A549 (cell line): ENCODE measurements around the gene ERAP2. TPM values are rescaled to one million over a fixed set of nuclear protein-coding genes. Genes with fewer than 3 reads are reported as not detected.
A peak's percentile ranks its signal among the peaks of the same experiment; 100 is the strongest.

Source experiments
- ATAC-seq, 2 experiments: fragments of 200-7000 bp in 1 of 2; fragments of >200 bp in 1 of 2; cut with Nextera tagmentation in 1 of 2; cut with Tn5 transposase in 1 of 2; 3 replicates each; pipeline versions ENCODE4 v1.8.0 to v1.9.1; 2018 to 2020; ENCODE audit warnings: mild to moderate bottlenecking in 1 of 2, moderate library complexity in 1 of 2
- CTCF ChIA-PET: fragments of 300-600 bp; sonication (Branson Sonifier 250); formaldehyde crosslinking; extraction: SDS; loops from one replicate; lab custom pipeline; 2021; ENCODE audit warnings: antibody characterized with exemption, inconsistent platforms; lab: Yijun Ruan, JAX
- POLR2A ChIA-PET: fragments of 350-600 bp; formaldehyde crosslinking; extraction: SDS; loops from one replicate; lab custom pipeline; 2021; ENCODE audit warnings: antibody characterized with exemption, inconsistent platforms; lab: Yijun Ruan, JAX
- DNase-seq, 2 experiments: peaks; one replicate each; pipeline versions ENCODE4 v3.0.0 to v3.0.0-alpha.2; 2011 to 2016; ENCODE audit warnings: low read depth in 1 of 2, low spot score in 1 of 2
- FAIRE-seq: peaks from 2 replicates; lab custom pipeline; 2011; peaks lifted over from hg19 to GRCh38; lab: Jason Lieb, UNC
- H3K27ac ChIP-seq, 2 experiments: fragments of >200 bp; sonication (Bioruptor Twin); formaldehyde crosslinking; 3 replicates each; pipeline ENCODE4 v1.5.1; 2016 to 2017
- H3K4me1 ChIP-seq: fragments of >200 bp; sonication (Bioruptor Twin); formaldehyde crosslinking; 3 replicates; pipeline ENCODE4 v1.6.1; 2016
- H3K4me2 ChIP-seq: fragments of >200 bp; sonication (Bioruptor Twin); formaldehyde crosslinking; 3 replicates; pipeline ENCODE4 v1.6.1; 2016
- H3K4me3 ChIP-seq: fragments of >200 bp; sonication (Bioruptor Twin); formaldehyde crosslinking; 3 replicates; pipeline ENCODE4 v1.5.1; 2016
- H3K9me3 ChIP-seq: fragments of >200 bp; sonication (Bioruptor Twin); formaldehyde crosslinking; 3 replicates; pipeline ENCODE4 v1.6.1; 2016
- BCL3 ChIP-seq: fragments of >200 bp; sonication (Bioruptor Twin); formaldehyde crosslinking; IDR thresholded peaks from 3 replicates; pipeline ENCODE4 v1.6.1; 2016
- BHLHE40 ChIP-seq: IDR thresholded peaks from 2 replicates; pipeline ENCODE4 v1.6.1; 2012; ENCODE audit warnings: low read depth, low read length, inconsistent platforms
- CEBPB ChIP-seq, 2 experiments: fragments of >200 bp in 1 of 2; sonication (Bioruptor Twin) in 1 of 2; formaldehyde crosslinking in 1 of 2; IDR thresholded peaks; 2 replicates each; pipeline ENCODE4 v1.6.1; 2012 to 2016
- EHF ChIP-seq: fragments of 250-450 bp; sonication (Bioruptor Pico); IDR thresholded peaks from 2 replicates; pipeline ENCODE4 v1.5.0; 2020; ENCODE audit warnings: mild to moderate bottlenecking
- GATA3 ChIP-seq: IDR thresholded peaks from 2 replicates; pipeline ENCODE4 v1.6.1; 2012; ENCODE audit warnings: borderline replicate concordance
- HEYL ChIP-seq: fragments of 250-450 bp; sonication (Bioruptor Pico); IDR thresholded peaks from 2 replicates; pipeline ENCODE4 v1.8.0; 2021; ENCODE audit warnings: mild to moderate bottlenecking, moderate library complexity
- HOXA7 ChIP-seq: fragments of 250-450 bp; sonication (Bioruptor Pico); IDR thresholded peaks from 2 replicates; pipeline ENCODE4 v1.5.0; 2020; ENCODE audit warnings: mild to moderate bottlenecking, moderate library complexity
- HOXB13 ChIP-seq: fragments of 250-450 bp; sonication (Bioruptor Pico); IDR thresholded peaks from 2 replicates; pipeline ENCODE4 v1.5.0; 2020; ENCODE audit warnings: low read depth, mild to moderate bottlenecking, moderate library complexity
- MAFK ChIP-seq: fragments of 450-650 bp; IDR thresholded peaks from 2 replicates; pipeline ENCODE4 v1.6.1; 2014; ENCODE audit not compliant: partially characterized antibody
- MAX ChIP-seq: IDR thresholded peaks from 2 replicates; pipeline ENCODE4 v1.6.1; 2012
- MYC ChIP-seq: IDR thresholded peaks from 2 replicates; pipeline ENCODE4 v1.6.1; 2012; ENCODE audit warnings: mild to moderate bottlenecking, inconsistent platforms, low read length, improper control_type of control experiment, borderline replicate concordance
- NR3C1 ChIP-seq: fragments of >200 bp; sonication (Bioruptor Twin); formaldehyde crosslinking; IDR thresholded peaks from 3 replicates; pipeline ENCODE4 v1.6.1; 2017
- POLR2A ChIP-seq: IDR thresholded peaks from 2 replicates; pipeline ENCODE4 v1.6.1; 2012; ENCODE audit warnings: mild to moderate bottlenecking, low read length
- RCOR1 ChIP-seq: fragments of 150-350 bp; IDR thresholded peaks from 2 replicates; pipeline ENCODE4 v1.6.1; 2014; ENCODE audit warnings: antibody characterized with exemption, low read length, low read depth
- REST ChIP-seq: fragments of 200-600 bp; sonication (generic); IDR thresholded peaks from 2 replicates; pipeline ENCODE4 v1.6.1; 2016; ENCODE audit warnings: antibody characterized with exemption, mild to moderate bottlenecking, moderate library complexity
- ZNF302 ChIP-seq: fragments of 250-450 bp; sonication (Bioruptor Pico); IDR thresholded peaks from 2 replicates; pipeline ENCODE4 v1.9.0; 2021; ENCODE audit warnings: inconsistent platforms, mild to moderate bottlenecking, moderate library complexity
- ZSCAN20 ChIP-seq: fragments of 250-450 bp; sonication (Bioruptor Pico); IDR thresholded peaks from 2 replicates; pipeline ENCODE4 v1.8.0; 2022; ENCODE audit warnings: mild to moderate bottlenecking, moderate library complexity
- WGBS: methylation state at CpG from one replicate; pipeline ENCODE4 v1.1.6; 2017; ENCODE audit errors: missing lambda C conversion rate; 5-methylcytosine and 5-hydroxymethylcytosine counted together
- polyA plus RNA-seq, 4 experiments: library from polyadenylated mRNA; depleted of rRNA in 3 of 4; stranded (reverse); fragments of >200 nt; fragmentation: RNase III in 1 of 4; extraction: RNeasy Plus Mini Kit Qiagen cat#74134 plus additional on column Dnase treatment in 1 of 4; gene quantifications; 2 replicates in 3 of 4; 3 replicates in 1 of 4; pipeline ENCODE4 v1.2.3, GENCODE V29; 2011 to 2017
- TF ChIP-seq, protein P1 (sequence below): IDR thresholded peaks from 2 replicates; pipeline ENCODE4 v1.6.1; 2012; ENCODE audit warnings: low read depth, borderline replicate concordance

The ERAP2 gene
- polyA plus RNA-seq, 2 of the 4 experiments (the other 2 are of a cell fraction): 1.0 to 2.2 TPM

DNA sequence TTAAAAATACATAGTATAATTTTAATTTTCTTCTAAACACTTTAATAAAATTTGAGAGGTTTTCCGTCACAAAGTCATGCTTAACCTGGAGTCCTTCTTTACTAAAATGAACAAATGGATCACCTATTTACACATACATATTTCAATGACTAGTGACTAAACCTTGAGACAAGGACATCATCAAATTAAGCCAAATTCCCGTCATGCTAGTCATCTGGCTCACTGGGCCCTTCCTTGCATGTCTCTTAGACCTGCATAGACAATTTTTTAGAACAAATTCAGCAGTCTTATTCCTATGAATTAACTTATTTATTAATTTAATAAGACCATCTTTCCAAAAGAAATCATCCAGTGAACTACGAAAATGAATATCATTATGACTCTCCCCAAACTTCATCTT lies 26.6 kb downstream of the ERAP2 start:
- Histone ChIP-seq H3K9me3 (no peaks in the 10 kb centered on the region), H3K27ac (no peak overlapping the region), H3K4me2 (no peak overlapping the region), H3K4me3 (no peak overlapping the region), H3K4me1 (no peaks in the 10 kb centered on the region)
- 84% methylated on average over 3 of the region's 3 CpGs for WGBS
- no peak for FAIRE-seq
- CTCF ChIA-PET: no interaction called here
- POLR2A ChIA-PET: no interaction called here
- ATAC-seq: no peak
- TF ChIP-seq GATA3 (no peak), EHF (no peak), NR3C1 (no peak), MAX (no peak)
- DNase-seq: no peak

GRCh38 chr5:96903300-96903699 lies 27.0 kb downstream of the ERAP2 start:
- H3K4me1 ChIP-seq: no peaks in the 10 kb centered on the region
- 86% methylated on average over 2 of the region's 2 CpGs for WGBS
- ChIA-PET POLR2A (no interaction called here), CTCF (interaction anchor here (1.7 kb wide), 1 partner anchor 13 kb away, joined by 4 read pairs; no protein-coding TSS in a partner anchor)
- ATAC-seq: no peak
- H3K9me3 ChIP-seq: no peaks in the 10 kb centered on the region
- H3K4me3 ChIP-seq: no peak overlapping the region
- no peak for DNase-seq
- no peak for FAIRE-seq
- TF ChIP-seq CEBPB (IDR thresholded peaks at IDR 0.05) (no peak), ZNF302 (no peak), POLR2A (no peak), REST (no peak), BCL3 (no peak)
- TF ChIP-seq, protein P1, sequence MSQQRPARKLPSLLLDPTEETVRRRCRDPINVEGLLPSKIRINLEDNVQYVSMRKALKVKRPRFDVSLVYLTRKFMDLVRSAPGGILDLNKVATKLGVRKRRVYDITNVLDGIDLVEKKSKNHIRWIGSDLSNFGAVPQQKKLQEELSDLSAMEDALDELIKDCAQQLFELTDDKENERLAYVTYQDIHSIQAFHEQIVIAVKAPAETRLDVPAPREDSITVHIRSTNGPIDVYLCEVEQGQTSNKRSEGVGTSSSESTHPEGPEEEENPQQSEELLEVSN: no peak
- H3K4me2 ChIP-seq: no peak overlapping the region
- no peak overlapping the region for H3K27ac ChIP-seq

DNA sequence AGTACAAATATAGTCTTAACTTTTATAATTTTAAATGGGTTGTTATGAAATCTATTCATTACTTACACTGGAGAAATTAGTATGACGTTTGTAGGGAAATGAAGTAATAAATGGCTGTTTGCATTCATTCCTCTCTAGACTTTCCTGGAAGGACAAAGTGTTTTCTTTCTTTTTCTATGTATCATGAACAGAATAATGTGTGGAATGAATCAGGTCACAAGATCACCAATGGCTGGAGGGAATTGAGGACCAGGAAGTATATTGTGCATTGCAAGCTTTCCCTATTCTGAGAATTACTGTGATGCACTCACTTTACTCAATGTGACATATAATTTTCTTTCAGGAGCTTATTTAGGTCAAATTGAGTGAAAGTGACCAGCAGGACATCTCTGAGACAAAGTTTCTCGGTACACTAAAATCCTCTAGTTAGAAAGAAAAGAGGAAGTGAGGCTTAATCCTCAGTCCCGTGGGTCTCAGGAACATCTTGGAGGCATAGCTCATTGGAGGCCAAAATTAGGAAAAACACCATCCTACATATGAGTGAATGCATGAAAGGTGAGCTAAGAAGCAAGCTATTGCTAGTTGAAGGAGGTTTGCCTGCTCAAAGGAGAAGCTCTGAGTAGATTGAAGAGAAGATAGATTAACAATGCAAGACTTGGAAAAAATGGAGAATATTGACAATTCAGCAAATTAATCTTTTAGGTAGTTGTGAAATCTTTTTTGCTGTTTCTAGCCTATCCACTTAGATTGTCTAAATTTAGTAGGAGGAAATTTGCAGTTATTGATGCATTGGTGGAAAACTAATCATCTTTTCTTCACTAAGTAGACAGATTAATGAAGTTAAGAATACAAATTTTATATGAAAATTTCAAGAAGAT lies 28.0 kb downstream of the ERAP2 start:
- peak; percentile 62 for TF ChIP-seq MAFK
- no peak for TF ChIP-seq HOXA7 (CRISPR knock-in tag)
- H3K9me3 ChIP-seq: no peaks in the 10 kb centered on the region
- H3K4me2 ChIP-seq: no peak overlapping the region
- ATAC-seq (no peak), FAIRE-seq (no peak), DNase-seq (no peak)
- 84% methylated on average over 3 of the region's 3 CpGs for WGBS
- H3K4me1 ChIP-seq: no peaks in the 10 kb centered on the region
- no peak overlapping the region for H3K27ac ChIP-seq
- no peak overlapping the region for H3K4me3 ChIP-seq
- POLR2A ChIA-PET: no interaction called here
- CTCF ChIA-PET: interaction anchor here (0.7 to 1.7 kb wide), 3 partner anchors 12 to 17 kb away, joined by 3 to 4 read pairs (median 4); no protein-coding TSS in a partner anchor

DNA sequence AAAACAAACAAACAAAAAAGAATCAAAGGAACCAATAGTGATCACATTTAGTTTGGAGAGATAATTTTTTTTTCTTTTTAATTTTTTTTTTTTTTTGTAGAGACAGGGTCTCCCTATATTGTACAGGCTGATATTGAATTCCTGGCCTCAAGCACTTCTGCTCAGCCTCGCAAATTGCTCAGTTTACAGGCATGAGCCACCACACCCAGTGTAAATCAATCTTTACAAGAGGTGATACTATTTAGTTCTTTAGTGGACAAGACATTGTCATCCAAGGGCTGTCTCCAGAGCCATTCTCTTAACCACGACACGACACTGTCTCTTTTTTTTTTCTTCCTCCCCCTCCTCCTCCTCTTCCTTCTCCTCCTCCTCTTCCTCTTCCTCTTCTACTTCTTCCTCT lies 29.6 kb downstream of the ERAP2 start:
- 92% methylated on average over 3 of the region's 3 CpGs for WGBS
- FAIRE-seq: no peak
- H3K4me3 ChIP-seq: no peak overlapping the region
- no peak overlapping the region for H3K27ac ChIP-seq
- POLR2A ChIA-PET: no interaction called here
- DNase-seq: no peak
- no peak overlapping the region for H3K4me2 ChIP-seq
- no peaks in the 10 kb centered on the region for H3K9me3 ChIP-seq
- ATAC-seq: no peak
- no peaks in the 10 kb centered on the region for H3K4me1 ChIP-seq
- CTCF ChIA-PET: no interaction called here
- TF ChIP-seq ZSCAN20 (CRISPR knock-in tag): no peak
- TF ChIP-seq HOXB13 (CRISPR knock-in tag): no peak
- no peak for TF ChIP-seq HEYL (CRISPR knock-in tag)
- no peak for TF ChIP-seq MYC
- no peak for TF ChIP-seq BHLHE40
- no peak for TF ChIP-seq RCOR1
